ENCODE results near the gene PDE4D. TPM values are rescaled to one million over a fixed set of nuclear protein-coding genes. Genes with fewer than 3 reads are reported as not detected.

PDE4D gene
- total and polyA plus RNA-seq, 2 of the 4 experiments (the other 2 are of a cell fraction), result 1.4 to 7.9 TPM

- Histone ChIP-seq H4K20me1 (ENCODE audit: insufficient read depth, low read length) (no peaks in the 10 kb centered on the region), H2BK20ac (ENCODE audit: low read depth, low read length) (no peak overlapping the region), H3K9ac (ENCODE audit: low read depth, low read length) (no peak overlapping the region), H2AK5ac (ENCODE audit: low read depth, low read length) (no peak overlapping the region), H2BK15ac (ENCODE audit: low read depth, low read length) (no peak overlapping the region), H4K8ac (ENCODE audit: low read depth in 2 of 2, low read length in 2 of 2) (no peak overlapping the region), H3K14ac (replicated peaks; ENCODE audit: low read depth, low read length) (no peak overlapping the region), H3K4me3 (ENCODE audit: insufficient read depth, low read depth, low read length) (no peak overlapping the region), H3K27me3 (ENCODE audit: control insufficient read depth, insufficient read depth, low read length) (peaks cover 8% of the 10 kb centered on the region), H3K27ac (ENCODE audit: insufficient read depth, low read length) (no peak overlapping the region), H3K4me1 (ENCODE audit: control insufficient read depth, insufficient read depth, low read length) (no peaks in the 10 kb centered on the region), H2AFZ (replicated peaks; ENCODE audit: low read length, poor library complexity) (no peak overlapping the region), H3K23ac (ENCODE audit: low read depth, low read length) (no peak overlapping the region), H3K36me3 (ENCODE audit: control insufficient read depth, insufficient read depth, low read length) (no peaks in the 10 kb centered on the region), H3K18ac (ENCODE audit: low read depth, low read length) (no peak overlapping the region), H2BK120ac (ENCODE audit: low read depth, low read length) (no peak overlapping the region), H3K56ac (ENCODE audit: extremely low read depth, insufficient read depth, low read length) (no peak overlapping the region), H3K9me3 (ENCODE audit: control insufficient read depth, insufficient read depth, low read length) (no peaks in the 10 kb centered on the region), H3K79me1 (ENCODE audit: low read depth in 1 of 2, low read length in 2 of 2) (no peaks in the 10 kb centered on the region), H2BK5ac (ENCODE audit: low read depth, low read length, poor library complexity, severe bottlenecking) (no peak overlapping the region), H4K91ac (ENCODE audit: insufficient read depth, low read depth, low read length) (no peak overlapping the region), H4K5ac (ENCODE audit: low read depth, low read length) (no peak overlapping the region), H3K4me2 (ENCODE audit: low read depth, low read length) (no peak overlapping the region), H2AK9ac (replicated peaks; ENCODE audit: low read depth, low read length, poor library complexity) (no peak overlapping the region), H3K4ac (ENCODE audit: low read depth, low read length) (no peak overlapping the region), H3K9me1 (ENCODE audit: insufficient read depth, low read length) (no peaks in the 10 kb centered on the region)
- intact Hi-C loops (cut with micrococcal nuclease) (no loop called here), in situ Hi-C loops (cut with MboI; ENCODE audit: low sequenced_read_pairs) (no loop called here), dilution Hi-C loops (cut with HindIII; ENCODE audit: low sequenced_read_pairs, unreplicated experiment) (no loop called here)
- no peak for TF ChIP-seq SMC3 (IDR thresholded peaks at IDR 0.05; ENCODE audit: low read depth, low read length)
- DNase-seq, result no peak
- no peak for ATAC-seq (ENCODE audit: low read depth)
- ChIA-PET POLR2A (ENCODE audit: unreplicated experiment) (no interaction called here), CTCF (no interaction called here)
- WGBS, 2 experiments (ENCODE audit: extremely low coverage in 2 of 2, insufficient read length in 1 of 2), result no CpG with 5 or more reads among the region's 2 CpGs
- BruUV-seq (replicated peaks), result no TSS peak
Measured at GRCh38 chr5:59772757-59773156, 120.8 kb downstream of the PDE4D start.

Measured in IMR-90 (cell line).